ENCODE results near the gene TRANK1. TPM values are rescaled to one million over a fixed set of nuclear protein-coding genes. Genes with fewer than 3 reads are reported as not detected.
A peak's percentile ranks its signal among the peaks of the same experiment; 100 is the strongest.

Gene TRANK1
- total RNA-seq, 4 donors from 2014 or later = 2.1 to 4.6 (median 2.4) TPM

- Histone ChIP-seq H3K27ac (no peak overlapping the region), H3K4me1 (no peaks in the 10 kb centered on the region), H3K36me3 (no peaks in the 10 kb centered on the region), H3K4me3 (no peak overlapping the region), H3K9me3 (no peaks in the 10 kb centered on the region), H3K27me3 (no peaks in the 10 kb centered on the region)
- in situ Hi-C loops (cut with MboI; ENCODE audit: low sequenced_read_pairs in 4 of 4) (no loop called here), intact Hi-C loops (cut with DNase I; ENCODE audit: low total_unique reads) (no loop called here)
- ATAC-seq (no peak), DNase-seq (no peak)
- TF ChIP-seq POLR2A (IDR thresholded peaks at IDR 0.05) (no peak), CTCF (IDR thresholded peaks at IDR 0.05 in 4 of 5, conservative IDR thresholded peaks at IDR 0.05 in 1 of 5) (no peak)
Measured at GRCh38 chr3:36850743-36851142, 94.1 kb downstream of the TRANK1 start.

GRCh38 chr3:36846406-36846805, 98.4 kb downstream of the TRANK1 start:
- ATAC-seq (no peak), DNase-seq (no peak)
- no peaks in the 10 kb centered on the region for H3K9me3 ChIP-seq
- H3K27me3 ChIP-seq = no peaks in the 10 kb centered on the region
- in situ Hi-C loops (cut with MboI; ENCODE audit: low sequenced_read_pairs in 4 of 4) (no loop called here), intact Hi-C loops (cut with DNase I; ENCODE audit: low total_unique reads) (no loop called here)
- no peak for TF ChIP-seq POLR2A (IDR thresholded peaks at IDR 0.05)
- no peak for TF ChIP-seq CTCF (IDR thresholded peaks at IDR 0.05 in 4 of 5, conservative IDR thresholded peaks at IDR 0.05 in 1 of 5)
- no peaks in the 10 kb centered on the region for H3K4me1 ChIP-seq
- no peaks in the 10 kb centered on the region for H3K36me3 ChIP-seq
- H3K4me3 ChIP-seq = no peak overlapping the region
- H3K27ac ChIP-seq = no peak overlapping the region

DNA sequence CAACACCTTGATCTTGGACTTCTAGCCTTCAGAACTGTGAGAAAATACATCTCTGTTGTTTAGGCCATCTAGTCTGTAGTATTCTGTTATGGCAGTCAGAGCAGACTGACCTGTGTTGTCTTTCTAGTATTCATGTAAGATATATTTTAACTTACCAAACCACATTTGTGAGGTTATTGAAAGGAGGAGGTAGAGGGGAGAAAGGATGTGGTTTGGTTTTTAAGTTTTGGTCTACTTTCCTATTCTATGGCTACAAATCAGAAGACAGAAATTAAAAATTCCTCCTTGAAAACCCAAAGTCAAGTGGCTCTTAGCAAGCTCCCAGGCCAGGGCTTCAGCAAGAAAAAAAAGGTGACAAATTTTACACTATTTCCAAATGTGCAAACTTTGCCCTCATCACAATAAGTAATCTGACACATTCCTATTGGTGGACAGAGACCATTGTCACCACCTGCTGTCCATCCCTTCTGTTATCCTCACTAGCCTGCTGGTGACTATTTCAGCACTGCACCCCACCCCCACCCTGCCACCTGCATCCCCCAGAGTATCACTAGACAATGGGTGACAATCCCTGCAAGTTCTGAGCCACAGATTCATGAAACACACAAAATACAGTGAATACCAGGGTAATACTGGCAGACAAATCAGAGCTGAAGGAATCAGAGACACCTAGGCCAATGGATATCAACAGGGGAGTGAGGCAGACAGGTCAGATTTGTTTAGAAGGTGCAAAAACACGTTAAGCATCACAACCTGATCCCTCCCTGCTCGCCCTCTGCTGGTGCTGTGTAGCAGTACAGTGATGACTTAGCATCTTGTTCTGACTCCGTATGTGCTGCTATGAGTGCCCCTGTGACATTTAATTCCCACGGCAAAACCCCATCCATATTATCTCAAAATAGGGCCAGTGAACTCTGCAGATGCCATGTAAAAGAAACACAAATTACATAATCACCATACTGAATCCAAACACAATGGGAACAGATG, 101.5 kb downstream of the TRANK1 start:
- H3K4me1 ChIP-seq = no peaks in the 10 kb centered on the region
- H3K27ac ChIP-seq = no peak overlapping the region
- no peaks in the 10 kb centered on the region for H3K36me3 ChIP-seq
- H3K9me3 ChIP-seq = no peaks in the 10 kb centered on the region
- peak in 2 of 5 experiments; percentile 10 to 28 for TF ChIP-seq CTCF (IDR thresholded peaks at IDR 0.05 in 4 of 5, conservative IDR thresholded peaks at IDR 0.05 in 1 of 5)
- TF ChIP-seq POLR2A (IDR thresholded peaks at IDR 0.05) = no peak
- no peak overlapping the region for H3K4me3 ChIP-seq
- DNase-seq (no peak), ATAC-seq (no peak)
- in situ Hi-C loops (cut with MboI; ENCODE audit: low sequenced_read_pairs in 4 of 4) (no loop called here), intact Hi-C loops (cut with DNase I; ENCODE audit: low total_unique reads) (no loop called here)
- H3K27me3 ChIP-seq = no peaks in the 10 kb centered on the region

DNA sequence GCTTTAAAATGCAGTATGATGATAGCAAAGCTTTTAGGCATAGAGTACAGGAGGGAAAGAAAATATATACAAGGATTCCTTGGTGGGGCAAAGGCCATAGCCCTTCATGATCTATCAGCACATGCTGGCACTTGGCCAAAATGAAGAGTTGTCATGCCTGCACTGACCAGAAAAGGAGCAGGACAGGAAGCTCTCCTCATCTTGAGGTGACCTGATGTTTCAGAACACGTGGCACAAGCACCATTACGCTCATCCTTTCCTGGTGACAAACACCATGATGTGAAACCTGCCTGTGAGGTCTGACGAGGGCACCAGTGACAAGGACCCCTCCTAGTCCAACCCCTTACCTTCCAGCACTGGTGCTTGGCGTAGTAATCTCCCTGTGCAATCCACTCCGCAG, 102.6 kb downstream of the TRANK1 start:
- intact Hi-C loops (cut with DNase I; ENCODE audit: low total_unique reads) = no loop called here
- in situ Hi-C loops (cut with MboI; ENCODE audit: low sequenced_read_pairs in 4 of 4) = no loop called here
- Histone ChIP-seq H3K9me3 (no peaks in the 10 kb centered on the region), H3K36me3 (no peaks in the 10 kb centered on the region), H3K27me3 (no peaks in the 10 kb centered on the region), H3K27ac (no peak overlapping the region), H3K4me3 (no peak overlapping the region), H3K4me1 (no peaks in the 10 kb centered on the region)
- no peak for ATAC-seq
- no peak for DNase-seq
- no peak for TF ChIP-seq POLR2A (IDR thresholded peaks at IDR 0.05)
- no peak for TF ChIP-seq CTCF (IDR thresholded peaks at IDR 0.05 in 4 of 5, conservative IDR thresholded peaks at IDR 0.05 in 1 of 5)
